NCI-H1694 treated with DMSO at 0.1 percent for 48 hours (cell line): ENCODE results near the gene PCBD1.
"Not testable (repeated sequence)": the region's sequence is repeated elsewhere in the genome, so short reads cannot be mapped to it uniquely, and the experiment has no call there.

Experiments
- DNase-seq: peaks from one replicate; lab custom pipeline; 2025; lab: John Stamatoyannopoulos, UW

The PCBD1 gene

DNA sequence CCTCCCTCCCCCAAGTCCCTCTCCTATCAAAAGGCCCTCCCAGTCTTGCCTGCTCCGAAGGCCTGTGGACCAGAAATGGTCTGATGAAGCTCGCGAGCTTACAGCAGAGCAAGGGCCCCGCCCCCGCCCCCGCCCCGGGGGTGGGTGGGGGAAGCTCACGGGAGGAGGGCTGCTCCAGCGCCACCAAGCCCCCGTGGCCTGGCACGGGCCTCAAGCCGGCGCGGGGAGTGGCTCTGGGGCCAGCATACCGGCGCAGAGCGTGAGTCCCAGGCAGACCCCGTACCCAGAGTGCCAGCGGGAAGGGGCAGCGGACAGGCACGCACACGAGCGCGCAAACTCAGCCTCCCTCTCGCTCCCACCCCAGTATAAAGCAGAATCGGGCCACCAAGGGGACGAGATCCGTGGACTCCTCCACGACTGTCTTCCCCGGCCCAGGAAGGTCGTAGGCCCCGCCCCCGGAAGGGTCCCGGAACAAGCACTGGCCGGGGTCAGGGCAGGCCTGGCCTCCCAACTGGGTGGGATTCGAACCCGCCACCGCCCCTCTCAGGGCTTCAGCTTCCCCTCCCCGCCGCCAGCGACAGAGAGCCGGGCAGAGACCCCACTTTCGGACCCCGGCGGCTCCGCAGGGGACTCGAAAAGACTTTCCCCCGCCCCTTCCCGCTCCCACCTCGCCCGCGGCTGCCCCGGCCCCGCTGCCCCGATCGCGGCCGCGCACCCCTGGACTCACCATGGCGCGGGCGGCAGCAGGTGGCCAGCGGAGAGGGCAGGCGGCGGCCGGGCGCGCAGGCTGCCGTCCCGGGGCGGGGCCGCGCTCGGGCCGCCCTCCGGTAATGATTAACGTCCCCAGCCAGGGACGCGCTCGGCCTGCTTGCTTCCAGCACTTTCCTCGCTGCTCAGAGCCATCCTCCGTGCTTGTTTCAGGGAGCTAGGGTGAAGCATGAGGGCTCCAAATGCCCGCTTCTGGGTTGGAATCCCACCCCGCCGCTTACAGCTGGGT is at the start of gene PCBD1:
Gene PCBD1 (minus strand): TSS at position 762 of the 997 bp plus-strand sequence. CDS start 32 bp downstream, at position 730.
- DNase-seq: peak; percentile 41

DNA sequence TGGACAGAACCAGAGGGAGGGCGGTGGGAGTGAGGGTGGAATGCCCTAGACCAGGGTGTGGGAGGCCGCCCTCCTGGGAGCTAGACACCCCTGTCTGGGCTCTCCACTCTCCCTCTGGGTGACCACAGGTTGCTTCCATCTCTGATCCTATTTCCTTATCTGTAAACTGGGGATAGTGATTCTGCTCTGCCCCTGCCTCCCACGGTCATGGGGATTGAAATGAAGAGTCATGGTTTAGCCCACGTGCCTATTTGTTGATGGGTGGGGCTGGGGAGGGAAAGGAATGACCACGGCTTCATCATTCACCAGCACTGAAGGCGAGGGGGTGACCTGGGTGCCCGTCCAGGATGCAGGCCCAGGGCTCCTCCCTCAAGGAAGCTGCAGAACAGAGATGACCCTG is 49.3 kb upstream of the PCBD1 start:
- DNase-seq: no peak

DNA sequence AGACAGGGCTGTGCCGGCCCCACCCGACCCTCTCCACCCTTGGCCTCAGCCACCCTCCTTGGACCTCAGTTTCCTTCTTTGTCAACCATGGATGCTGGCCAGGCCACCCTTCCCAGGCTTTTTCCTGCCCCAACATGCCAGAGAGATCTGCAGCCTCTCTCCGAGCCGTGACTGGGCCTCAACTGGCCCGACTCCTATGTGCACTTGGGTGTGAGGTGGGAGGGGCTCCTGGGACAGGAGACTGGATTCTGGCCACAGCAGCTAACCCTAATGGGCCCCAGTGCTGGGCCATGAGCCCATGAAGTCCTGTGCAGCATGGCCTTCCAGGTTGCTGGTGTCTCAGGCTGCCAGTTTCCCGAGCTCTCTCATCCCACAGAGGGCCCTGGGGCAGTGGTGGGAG is 47.7 kb upstream of the PCBD1 start:
- no peak for DNase-seq

- no peak for DNase-seq
Measured at GRCh38 chr10:70935631-70936030, 47.3 kb upstream of the PCBD1 start.

DNA sequence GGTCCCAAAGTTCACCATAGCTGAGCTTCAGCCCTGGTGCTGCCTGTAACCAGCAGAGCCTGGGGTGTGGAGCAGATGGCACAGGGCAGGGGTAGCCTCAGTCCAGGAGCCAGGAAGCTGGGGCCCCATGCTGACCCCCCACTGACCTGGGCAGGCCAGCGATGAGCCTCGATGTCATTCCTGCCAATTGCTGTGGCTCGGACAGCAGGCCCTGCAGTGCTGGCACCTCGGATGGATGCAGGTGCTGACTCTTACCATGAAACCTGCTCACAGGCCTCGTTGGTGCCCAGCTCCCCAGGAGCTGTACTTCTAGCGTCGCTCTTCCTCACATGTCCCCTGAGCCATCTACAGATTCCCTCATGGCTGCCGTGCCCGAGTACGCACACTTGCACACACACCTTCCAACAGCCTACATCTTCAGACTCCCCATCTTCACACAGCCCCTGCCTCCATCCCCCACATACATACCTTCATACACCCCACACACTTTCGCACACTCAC is 46.8 kb upstream of the PCBD1 start:
- DNase-seq: no peak

DNA sequence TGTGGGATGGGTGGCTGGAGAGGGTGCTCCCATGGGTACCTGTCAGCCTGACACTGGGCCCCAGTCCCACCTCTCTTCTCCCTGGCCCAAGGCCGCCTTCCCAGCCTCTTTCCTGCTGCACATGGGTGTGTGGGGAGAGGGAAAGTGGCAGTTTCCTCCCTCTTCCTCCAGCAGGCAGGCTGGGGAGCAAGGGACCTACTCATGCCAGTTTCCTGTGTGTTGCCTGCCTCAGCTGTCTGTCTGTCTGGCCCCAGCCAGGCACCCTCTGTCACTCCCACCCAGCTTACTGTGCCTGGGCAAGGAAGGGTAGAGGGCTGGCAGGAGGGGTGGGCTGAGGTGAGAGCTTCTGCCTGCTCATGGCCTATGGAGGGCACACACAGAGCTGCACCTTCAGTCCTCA is 46.3 kb upstream of the PCBD1 start:
- no peak for DNase-seq

GRCh38 chr10:70932392-70933196 is 44.2 kb upstream of the PCBD1 start:
- DNase-seq: no peak

DNA sequence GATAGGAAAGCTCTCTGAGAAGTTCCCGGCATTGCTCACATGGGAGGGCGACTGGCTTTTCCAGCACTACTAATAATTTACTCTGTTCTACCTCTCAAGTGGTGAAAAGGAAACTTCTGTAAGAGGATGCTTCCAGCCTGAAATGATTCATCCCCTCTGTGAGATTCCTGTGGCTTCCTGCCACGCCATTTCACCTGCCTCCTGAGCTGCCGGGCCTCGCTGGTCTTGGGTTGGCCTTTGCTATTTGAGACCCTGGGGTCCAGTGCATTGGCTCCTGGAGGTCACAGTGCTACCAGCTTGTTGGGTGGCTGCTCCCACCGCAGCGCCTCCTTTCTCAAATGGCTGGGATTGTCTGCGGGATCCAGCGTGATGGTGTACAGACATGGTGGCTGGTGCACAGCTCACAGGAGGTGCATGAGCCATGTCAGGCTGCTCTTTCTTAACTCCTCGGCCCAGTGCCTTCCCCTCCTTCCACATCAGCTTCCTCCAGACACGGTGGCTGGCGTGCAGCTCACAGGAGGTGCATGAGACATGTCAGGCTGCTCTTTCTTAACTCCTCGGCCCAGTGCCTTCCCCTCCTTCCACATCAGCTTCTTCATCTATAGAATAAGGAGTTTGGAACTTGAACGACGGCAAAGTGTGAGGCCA is 42.9 kb upstream of the PCBD1 start:
- DNase-seq: no peak

- no peak for DNase-seq
Measured at GRCh38 chr10:70930263-70931000, 42.1 kb upstream of the PCBD1 start.

GRCh38 chr10:70928140-70928539 is 39.8 kb upstream of the PCBD1 start:
- DNase-seq: no peak

DNA sequence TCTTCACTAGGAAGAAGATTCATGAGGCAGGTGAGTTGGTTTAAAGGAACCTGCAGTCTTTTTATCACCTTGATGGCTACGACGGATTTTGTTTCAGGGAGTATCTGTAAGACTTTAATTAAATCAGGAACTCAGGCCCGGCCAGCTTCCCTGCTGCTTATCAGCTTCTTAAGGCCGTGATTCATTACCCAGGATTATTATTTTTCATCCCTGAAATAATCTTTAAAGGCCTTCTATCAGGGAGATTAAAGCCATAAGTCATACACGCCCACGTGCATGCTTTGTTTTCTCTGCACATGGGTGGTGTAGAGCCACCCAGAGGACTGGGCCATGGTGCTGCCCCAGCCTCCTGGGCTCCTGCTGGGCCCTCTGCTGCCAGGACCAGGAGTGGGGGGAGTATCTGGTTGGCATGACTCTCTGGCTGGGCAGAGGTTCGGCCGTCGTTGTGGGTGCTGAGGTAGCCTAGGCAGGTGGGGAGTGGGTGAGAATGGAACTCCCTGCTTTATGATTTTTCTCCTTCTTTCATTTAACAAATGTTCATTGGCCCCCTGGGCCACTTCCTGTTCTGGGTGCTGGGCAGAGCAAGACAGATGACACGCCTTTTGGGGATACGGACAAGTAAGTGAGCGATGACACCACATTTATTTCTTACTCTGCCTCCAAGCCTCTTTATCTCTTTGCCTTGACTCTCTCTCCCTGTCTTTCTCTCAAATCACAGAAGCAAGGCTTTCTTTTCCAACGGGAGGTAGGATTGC is 39.0 kb upstream of the PCBD1 start:
- no peak for DNase-seq

DNA sequence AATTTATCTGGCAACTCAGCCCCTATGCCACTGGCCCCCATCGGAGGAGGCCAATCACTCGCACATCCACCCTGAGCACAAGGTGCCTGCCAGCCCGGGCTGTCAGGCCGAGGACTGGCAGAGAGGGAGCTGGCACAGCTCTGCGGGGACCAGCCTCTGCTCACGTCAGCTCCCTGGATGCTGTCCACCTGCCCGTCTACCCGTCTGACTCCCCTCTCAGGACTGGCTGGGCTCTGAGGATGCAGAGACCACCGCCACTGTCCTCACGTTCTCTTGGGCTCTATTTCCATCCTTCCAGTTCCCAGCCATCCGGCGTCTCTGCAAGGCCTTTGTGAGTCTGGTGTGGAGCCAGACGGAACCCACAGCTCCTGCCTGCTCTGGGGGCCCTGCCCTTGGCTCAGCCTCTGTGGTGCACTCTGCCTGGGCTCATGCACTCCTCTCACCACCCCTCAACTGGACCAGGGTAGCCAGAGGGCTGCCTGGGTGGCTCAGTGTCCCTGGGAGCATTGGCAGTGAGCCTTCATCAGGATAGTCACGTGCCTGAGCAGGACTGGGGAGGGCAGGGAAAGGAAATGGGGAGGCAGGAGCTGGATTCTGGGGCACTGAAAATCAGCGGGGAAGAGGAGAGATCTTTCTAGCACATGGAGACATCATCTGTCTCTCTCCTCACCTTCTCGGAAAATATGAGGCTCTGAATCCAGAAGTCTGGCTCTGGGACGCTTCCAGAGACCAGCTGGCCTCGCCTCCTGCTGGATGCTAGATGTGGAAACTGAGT is 38.0 kb upstream of the PCBD1 start:
- DNase-seq: no peak

- peak; percentile 16 for DNase-seq
Measured at GRCh38 chr10:70925377-70926225, 37.2 kb upstream of the PCBD1 start.

GRCh38 chr10:70923696-70924095 is 35.3 kb upstream of the PCBD1 start:
- no peak for DNase-seq

DNA sequence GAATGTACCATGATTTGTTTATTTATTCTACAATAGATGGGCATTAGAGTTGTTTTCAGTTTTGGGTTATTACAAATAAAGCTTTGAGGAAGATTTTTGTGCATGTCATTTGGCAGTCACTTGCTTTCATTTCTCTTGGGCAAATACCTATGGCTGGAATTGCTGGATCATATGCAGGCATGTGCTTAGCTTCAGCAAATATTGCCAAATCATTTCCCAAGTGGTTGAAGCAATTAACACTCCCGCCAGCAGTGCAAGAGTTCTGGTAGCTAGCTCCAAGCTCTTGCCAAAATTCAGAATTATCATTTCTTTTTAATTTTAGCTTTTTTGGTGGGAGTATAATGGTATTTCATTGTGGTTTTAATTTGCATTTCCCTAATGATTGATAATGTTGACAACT is 32.9 kb upstream of the PCBD1 start:
- DNase-seq: no peak

- no peak for DNase-seq
Measured at GRCh38 chr10:70920519-70920918, 32.2 kb upstream of the PCBD1 start.

- not testable (repeated sequence) for DNase-seq
Measured at GRCh38 chr10:70919906-70920305, 31.5 kb upstream of the PCBD1 start.

DNA sequence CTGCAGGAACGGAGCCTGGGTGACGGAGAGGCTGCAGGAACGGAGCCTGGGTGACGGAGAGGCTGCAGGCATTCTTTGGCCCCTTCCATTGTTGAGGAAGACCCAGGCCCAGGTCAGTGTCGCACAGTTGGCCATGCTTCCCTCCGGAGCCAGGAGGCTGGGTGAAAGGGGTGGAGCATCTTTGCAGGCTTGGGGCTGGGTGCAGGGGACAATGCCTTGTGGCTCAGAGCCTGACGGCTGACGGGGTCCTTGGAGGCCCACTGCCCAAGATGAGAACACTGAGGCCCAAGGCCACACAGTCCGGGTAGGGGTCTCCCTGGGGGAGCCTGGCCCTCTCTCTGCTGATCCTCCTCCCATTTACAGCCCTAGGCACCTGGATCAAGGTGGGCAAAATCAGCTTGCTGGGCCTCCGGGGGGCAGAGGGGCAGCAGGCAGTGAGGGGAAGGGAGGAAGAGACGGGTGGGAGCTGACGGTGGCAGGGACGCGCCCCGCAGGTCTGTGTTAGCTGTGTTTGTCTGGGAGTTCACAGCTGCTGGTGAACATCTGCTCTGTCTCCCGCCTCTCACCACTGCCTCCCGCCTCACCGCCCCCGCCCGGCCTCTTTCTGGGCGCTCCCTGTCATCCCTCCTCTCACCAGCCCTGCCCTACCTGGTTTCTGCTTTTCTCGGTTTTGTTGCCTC is 30.6 kb upstream of the PCBD1 start:
- DNase-seq: peak; percentile 53
